Neural cell (in vitro differentiated cells): ENCODE measurements around the gene CYB561. TPM values are rescaled to one million over a fixed set of nuclear protein-coding genes. Genes with fewer than 3 reads are reported as not detected.
"Not testable (repeated sequence)": the region's sequence is repeated elsewhere in the genome, so short reads cannot be mapped to it uniquely, and the experiment has no call there.

ENCODE experiments used
- H2AFZ ChIP-seq: fragments of 200-600, 300-800 bp; sonication (generic), shearing (Covaris generic); 2 replicates; pipeline ENCODE4 v1.6.0; 2014; ENCODE audit warnings: low read depth, mild to moderate bottlenecking, antibody characterized with exemption, low read length, moderate library complexity
- H3F3A ChIP-seq: fragments of 200-600 bp; shearing (Covaris generic); 2 replicates; pipeline ENCODE4 v1.6.1; 2016; ENCODE audit warnings: mild to moderate bottlenecking, moderate library complexity, mixed read lengths, antibody characterized with exemption, low read length; ENCODE audit not compliant: insufficient read depth, poor library complexity, severe bottlenecking
- H3K27ac ChIP-seq: fragments of 200-600, 300-800 bp; sonication (generic), shearing (Covaris generic); 2 replicates; pipeline ENCODE4 v1.5.1; 2014; ENCODE audit warnings: mild to moderate bottlenecking, low read length, moderate library complexity
- H3K27me3 ChIP-seq: fragments of 300-800, 200-600 bp; sonication (generic), shearing (Covaris generic); 2 replicates; pipeline ENCODE4 v1.6.0; 2014; ENCODE audit warnings: mild to moderate bottlenecking, low read depth, low read length, moderate library complexity; ENCODE audit not compliant: insufficient read depth
- H3K36me3 ChIP-seq: fragments of 300-800, 200-600 bp; sonication (generic), shearing (Covaris generic); 2 replicates; pipeline ENCODE4 v1.5.1; 2014; ENCODE audit warnings: mild to moderate bottlenecking, antibody characterized with exemption, low read length, moderate library complexity; ENCODE audit not compliant: insufficient read depth
- H3K4me2 ChIP-seq: fragments of 300-800, 200-600 bp; sonication (generic), shearing (Covaris generic); 2 replicates; pipeline ENCODE4 v1.6.0; 2014; ENCODE audit warnings: mild to moderate bottlenecking, low read length
- H3K4me3 ChIP-seq: fragments of 300-800, 200-600 bp; sonication (generic), shearing (Covaris generic); 2 replicates; pipeline ENCODE4 v1.5.1; 2014; ENCODE audit warnings: mild to moderate bottlenecking, low read length, moderate library complexity
- H3K79me2 ChIP-seq: fragments of 200-600 bp; shearing (Covaris generic); replicated peaks from 2 replicates; pipeline ENCODE4 v1.6.0; 2014; ENCODE audit warnings: mild to moderate bottlenecking, low read length, moderate library complexity; ENCODE audit not compliant: insufficient read depth
- H3K9ac ChIP-seq: fragments of 300-800, 200-600 bp; sonication (generic), shearing (Covaris generic); 2 replicates; pipeline ENCODE4 v1.6.1; 2016; ENCODE audit warnings: mild to moderate bottlenecking, low read length, mixed read lengths
- H3K9me2 ChIP-seq: fragments of 200-600 bp; shearing (Covaris generic); 2 replicates; pipeline ENCODE4 v1.6.1; 2016; ENCODE audit warnings: mild to moderate bottlenecking, low read length, mixed read lengths; ENCODE audit not compliant: insufficient read depth
- H3K9me3 ChIP-seq: fragments of 200-600, 300-800 bp; sonication (generic), shearing (Covaris generic); 2 replicates; pipeline ENCODE4 v1.6.1; 2016; ENCODE audit warnings: mild to moderate bottlenecking, mixed run types, low read length, moderate library complexity, mixed read lengths
- H4K20me1 ChIP-seq: fragments of 200-600 bp; shearing (Covaris generic); 2 replicates; pipeline ENCODE4 v1.6.1; 2016; ENCODE audit warnings: mild to moderate bottlenecking, mixed run types; ENCODE audit not compliant: insufficient read depth
- CTCF ChIP-seq: fragments of 450-650 bp; IDR thresholded peaks from 2 replicates; pipeline ENCODE4 v1.5.1; 2014; ENCODE audit warnings: antibody characterized with exemption, mild to moderate bottlenecking, moderate library complexity; ENCODE audit not compliant: poor library complexity, severe bottlenecking
- EP300 ChIP-seq: fragments of 450-650 bp; conservative IDR thresholded peaks from 2 replicates; pipeline ENCODE4 v1.6.1; 2014; ENCODE audit warnings: antibody characterized with exemption, mild to moderate bottlenecking, moderate library complexity; ENCODE audit not compliant: poor library complexity, severe bottlenecking
- EZH2 ChIP-seq: fragments of 200-600, 300-800 bp; shearing (Covaris generic), sonication (generic); IDR thresholded peaks from 2 replicates; pipeline ENCODE4 v1.6.1; 2014; ENCODE audit warnings: antibody characterized with exemption, low read length, borderline replicate concordance, mild to moderate bottlenecking; ENCODE audit not compliant: insufficient read depth, poor library complexity, severe bottlenecking
- MXI1 ChIP-seq: fragments of 450-650 bp; conservative IDR thresholded peaks from 2 replicates; pipeline ENCODE4 v1.6.1; 2014; ENCODE audit warnings: antibody characterized with exemption, mild to moderate bottlenecking; ENCODE audit not compliant: poor library complexity, severe bottlenecking
- POLR2AphosphoS5 ChIP-seq: IDR thresholded peaks from 2 replicates; pipeline ENCODE4 v1.6.1; 2012
- RAD21 ChIP-seq: fragments of 450-650 bp; conservative IDR thresholded peaks from 2 replicates; pipeline ENCODE4 v1.6.1; 2014; ENCODE audit warnings: antibody characterized with exemption, mild to moderate bottlenecking, moderate library complexity
- REST ChIP-seq: IDR thresholded peaks from 2 replicates; pipeline ENCODE4 v1.6.1; 2012; ENCODE audit warnings: borderline replicate concordance
- SMC3 ChIP-seq: fragments of 450-650 bp; conservative IDR thresholded peaks from 2 replicates; pipeline ENCODE4 v1.6.1; 2014; ENCODE audit warnings: antibody characterized with exemption, mild to moderate bottlenecking, moderate library complexity; ENCODE audit not compliant: poor library complexity
- TAF1 ChIP-seq: IDR thresholded peaks from 2 replicates; pipeline ENCODE4 v1.6.1; 2012; ENCODE audit warnings: low read depth
- polyA plus RNA-seq: library from polyadenylated mRNA; depleted of rRNA; stranded (reverse); fragments of >200 nt; gene quantifications from 2 replicates; pipeline ENCODE4 v1.2.3, GENCODE V29; 2014

The CYB561 gene
- polyA plus RNA-seq, 1 donor from 2014 or later = 15.7 TPM

GRCh38 chr17:63474174-63474573 is 28.1 kb upstream of the CYB561 start:
- H4K20me1 ChIP-seq = no peaks in the 10 kb centered on the region
- H3K79me2 ChIP-seq = no peaks in the 10 kb centered on the region
- H3K36me3 ChIP-seq = no peaks in the 10 kb centered on the region
- no peaks in the 10 kb centered on the region for H3K9me2 ChIP-seq
- H3K9ac ChIP-seq = no peak overlapping the region
- H3K9me3 ChIP-seq = no peaks in the 10 kb centered on the region
- H3K4me3 ChIP-seq = no peak overlapping the region
- H3K27me3 ChIP-seq = peaks cover 40% of the 10 kb centered on the region
- H3K4me2 ChIP-seq = no peak overlapping the region
- no peaks in the 10 kb centered on the region for H3F3A ChIP-seq
- no peak overlapping the region for H2AFZ ChIP-seq
- TF ChIP-seq RAD21 = no peak
- no peak for TF ChIP-seq EZH2
- no peak for TF ChIP-seq TAF1
- TF ChIP-seq MXI1 = no peak
- TF ChIP-seq POLR2AphosphoS5 = no peak
- no peak for TF ChIP-seq SMC3
- no peak for TF ChIP-seq CTCF
- no peak for TF ChIP-seq REST
- TF ChIP-seq EP300 = no peak
- H3K27ac ChIP-seq = no peak overlapping the region

- not testable (repeated sequence) for H3K9ac ChIP-seq
Observed at GRCh38 chr17:63468099-63468498, 22.0 kb upstream of the CYB561 start.

GRCh38 chr17:63464691-63465236 is 18.7 kb upstream of the CYB561 start:
- H3K36me3 ChIP-seq = no peaks in the 10 kb centered on the region
- H2AFZ ChIP-seq = no peak overlapping the region
- H3K27me3 ChIP-seq = no peaks in the 10 kb centered on the region
- no peak overlapping the region for H3K4me2 ChIP-seq
- no peak for TF ChIP-seq REST
- TF ChIP-seq CTCF = no peak
- no peak for TF ChIP-seq RAD21
- TF ChIP-seq POLR2AphosphoS5 = no peak
- TF ChIP-seq TAF1 = no peak
- TF ChIP-seq MXI1 = no peak
- TF ChIP-seq EP300 = no peak
- TF ChIP-seq SMC3 = no peak
- no peak for TF ChIP-seq EZH2
- no peaks in the 10 kb centered on the region for H3K9me3 ChIP-seq
- no peaks in the 10 kb centered on the region for H3F3A ChIP-seq
- no peak overlapping the region for H3K4me3 ChIP-seq
- H3K9ac ChIP-seq = no peak overlapping the region
- H3K79me2 ChIP-seq = no peaks in the 10 kb centered on the region
- no peaks in the 10 kb centered on the region for H4K20me1 ChIP-seq
- H3K9me2 ChIP-seq = no peaks in the 10 kb centered on the region
- H3K27ac ChIP-seq = no peak overlapping the region

More at GRCh38 chr17:63468099-63468498, 22.0 kb upstream of the CYB561 start:
- not testable (repeated sequence) for H3K4me2 ChIP-seq, H3F3A ChIP-seq, H3K9me2 ChIP-seq, H3K27ac ChIP-seq, H3K4me3 ChIP-seq, H3K27me3 ChIP-seq, H3K36me3 ChIP-seq, H2AFZ ChIP-seq, H3K9me3 ChIP-seq, H3K79me2 ChIP-seq, H4K20me1 ChIP-seq
